ENCODE data around the gene SIRT3.

Gene SIRT3

GRCh38 chr11:235997-236773 lies at the start of gene SIRT3:
Gene SIRT3 (minus strand): TSS chr11:236342. CDS start chr11:236328, 14 bp downstream.
- peak; percentile 83 for DNase-seq

- DNase-seq = no peak
These were observed 49.7 kb upstream of the SIRT3 start for GRCh38 chr11:285894-286220.

DNA sequence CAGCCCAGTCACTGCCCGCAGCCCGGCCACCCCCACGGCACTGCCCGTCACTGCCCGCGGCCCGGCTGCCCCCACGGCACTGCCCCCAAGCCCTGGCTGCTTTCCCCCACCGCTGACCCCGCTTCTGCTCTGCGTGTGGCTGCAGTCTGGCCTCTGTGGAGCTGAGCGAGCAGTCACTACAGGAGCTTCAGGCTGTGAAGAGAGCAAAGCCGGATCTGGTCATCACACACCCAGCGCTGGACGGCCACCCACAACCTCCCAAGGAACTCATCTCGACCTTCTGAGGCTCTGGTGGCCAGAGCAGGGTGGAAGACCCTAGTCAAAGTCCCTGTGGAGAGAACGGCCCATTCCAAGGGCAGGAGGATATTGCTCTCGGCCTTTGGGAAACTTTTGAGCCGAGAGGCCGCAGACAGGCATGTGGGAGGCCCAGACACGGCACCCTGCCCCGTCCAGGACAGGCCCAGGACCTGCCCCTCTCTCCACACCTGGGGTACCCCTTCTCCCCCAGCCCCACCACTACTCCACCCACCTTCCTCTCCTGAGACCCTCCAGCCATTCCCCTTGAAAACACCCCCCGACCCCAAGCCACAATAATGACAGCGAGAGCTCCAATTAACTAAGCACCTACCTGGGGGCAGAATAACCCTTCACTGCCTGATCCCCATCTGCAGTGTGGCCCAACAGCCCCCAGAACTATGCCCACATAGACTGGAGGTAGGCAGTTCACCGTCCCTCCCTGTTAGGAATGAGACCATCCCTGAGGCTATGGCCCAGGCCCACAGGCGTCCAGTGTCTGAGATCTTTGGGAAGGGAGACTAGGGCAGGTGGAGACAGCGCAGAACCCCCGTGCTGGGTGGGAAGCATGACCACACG lies 49.1 kb upstream of the SIRT3 start:
- DNase-seq = no peak

DNA sequence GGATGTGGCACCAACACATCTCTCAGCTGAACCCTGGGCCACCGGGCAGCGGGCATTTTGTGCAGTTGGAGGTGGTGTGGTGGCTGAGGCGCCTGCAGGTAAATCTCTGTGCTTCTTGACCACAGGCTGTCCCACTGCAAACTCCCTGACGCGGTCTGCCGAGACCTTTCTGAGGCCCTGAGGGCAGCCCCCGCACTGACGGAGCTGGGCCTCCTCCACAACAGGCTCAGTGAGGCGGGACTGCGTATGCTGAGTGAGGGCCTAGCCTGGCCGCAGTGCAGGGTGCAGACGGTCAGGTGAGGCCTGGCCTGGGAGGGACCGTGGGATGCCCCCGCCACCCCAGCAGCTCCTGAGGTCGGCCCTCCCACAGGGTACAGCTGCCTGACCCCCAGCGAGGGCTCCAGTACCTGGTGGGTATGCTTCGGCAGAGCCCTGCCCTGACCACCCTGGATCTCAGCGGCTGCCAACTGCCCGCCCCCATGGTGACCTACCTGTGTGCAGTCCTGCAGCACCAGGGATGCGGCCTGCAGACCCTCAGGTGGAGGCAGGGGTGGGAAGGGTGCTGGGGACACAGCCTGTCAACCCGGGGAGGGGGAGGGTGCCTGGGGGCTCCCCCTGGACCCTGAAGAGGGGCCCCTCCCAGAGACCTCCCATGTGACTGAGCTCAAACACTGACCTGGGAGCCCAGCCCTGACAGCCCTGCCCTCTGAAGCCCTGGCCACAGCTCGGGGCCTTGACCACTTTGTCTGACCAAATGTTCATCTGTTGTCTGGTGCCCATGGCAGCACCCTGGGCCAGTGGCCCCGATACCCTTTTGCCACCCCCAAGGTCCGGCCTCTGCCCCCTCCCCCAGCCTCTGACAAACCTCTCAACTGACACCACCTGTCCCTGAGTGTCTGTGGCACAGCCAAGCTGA lies 48.2 kb upstream of the SIRT3 start:
- DNase-seq = no peak

- DNase-seq = no peak
These were observed 47.4 kb upstream of the SIRT3 start for GRCh38 chr11:283405-284104.

- DNase-seq = no peak
These were observed 46.7 kb upstream of the SIRT3 start for GRCh38 chr11:282630-283360.

- no peak for DNase-seq
These were observed 46.0 kb upstream of the SIRT3 start for GRCh38 chr11:282171-282570.

DNA sequence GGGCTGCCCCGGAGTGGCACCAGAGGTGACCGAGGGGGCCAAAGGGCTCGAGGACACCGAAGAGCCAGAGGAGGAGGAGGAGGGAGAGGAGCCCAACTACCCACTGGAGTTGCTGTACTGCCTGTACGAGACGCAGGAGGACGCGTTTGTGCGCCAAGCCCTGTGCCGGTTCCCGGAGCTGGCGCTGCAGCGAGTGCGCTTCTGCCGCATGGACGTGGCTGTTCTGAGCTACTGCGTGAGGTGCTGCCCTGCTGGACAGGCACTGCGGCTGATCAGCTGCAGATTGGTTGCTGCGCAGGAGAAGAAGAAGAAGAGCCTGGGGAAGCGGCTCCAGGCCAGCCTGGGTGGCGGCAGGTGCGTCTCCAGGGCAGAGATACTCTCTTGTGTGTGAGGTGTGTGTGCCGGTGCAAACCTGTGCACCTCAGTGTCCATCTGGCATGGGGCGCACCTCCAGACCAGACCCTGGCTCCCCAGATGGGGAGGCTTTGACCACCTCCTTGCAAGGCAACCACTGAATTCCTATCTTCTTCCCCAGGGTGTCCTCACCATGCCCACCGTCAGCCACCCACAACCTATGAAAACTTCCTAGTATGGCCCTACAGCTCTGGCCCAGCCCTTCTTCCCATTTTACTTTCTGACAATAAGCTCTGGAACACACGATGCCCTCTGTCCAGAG lies 45.5 kb upstream of the SIRT3 start:
- peak; percentile 55 for DNase-seq

DNA sequence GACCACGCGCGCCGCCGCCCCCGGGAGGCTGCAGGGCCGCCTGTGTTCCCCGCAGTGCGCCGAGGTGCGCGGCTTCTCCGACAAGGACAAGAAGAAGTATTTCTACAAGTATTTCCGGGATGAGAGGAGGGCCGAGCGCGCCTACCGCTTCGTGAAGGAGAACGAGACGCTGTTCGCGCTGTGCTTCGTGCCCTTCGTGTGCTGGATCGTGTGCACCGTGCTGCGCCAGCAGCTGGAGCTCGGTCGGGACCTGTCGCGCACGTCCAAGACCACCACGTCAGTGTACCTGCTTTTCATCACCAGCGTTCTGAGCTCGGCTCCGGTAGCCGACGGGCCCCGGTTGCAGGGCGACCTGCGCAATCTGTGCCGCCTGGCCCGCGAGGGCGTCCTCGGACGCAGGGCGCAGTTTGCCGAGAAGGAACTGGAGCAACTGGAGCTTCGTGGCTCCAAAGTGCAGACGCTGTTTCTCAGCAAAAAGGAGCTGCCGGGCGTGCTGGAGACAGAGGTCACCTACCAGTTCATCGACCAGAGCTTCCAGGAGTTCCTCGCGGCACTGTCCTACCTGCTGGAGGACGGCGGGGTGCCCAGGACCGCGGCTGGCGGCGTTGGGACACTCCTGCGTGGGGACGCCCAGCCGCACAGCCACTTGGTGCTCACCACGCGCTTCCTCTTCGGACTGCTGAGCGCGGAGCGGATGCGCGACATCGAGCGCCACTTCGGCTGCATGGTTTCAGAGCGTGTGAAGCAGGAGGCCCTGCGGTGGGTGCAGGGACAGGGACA lies 44.8 kb upstream of the SIRT3 start:
- peak; percentile 61 for DNase-seq

GRCh38 chr11:279966-280705 lies 44.0 kb upstream of the SIRT3 start:
- peak; percentile 63 for DNase-seq

DNA sequence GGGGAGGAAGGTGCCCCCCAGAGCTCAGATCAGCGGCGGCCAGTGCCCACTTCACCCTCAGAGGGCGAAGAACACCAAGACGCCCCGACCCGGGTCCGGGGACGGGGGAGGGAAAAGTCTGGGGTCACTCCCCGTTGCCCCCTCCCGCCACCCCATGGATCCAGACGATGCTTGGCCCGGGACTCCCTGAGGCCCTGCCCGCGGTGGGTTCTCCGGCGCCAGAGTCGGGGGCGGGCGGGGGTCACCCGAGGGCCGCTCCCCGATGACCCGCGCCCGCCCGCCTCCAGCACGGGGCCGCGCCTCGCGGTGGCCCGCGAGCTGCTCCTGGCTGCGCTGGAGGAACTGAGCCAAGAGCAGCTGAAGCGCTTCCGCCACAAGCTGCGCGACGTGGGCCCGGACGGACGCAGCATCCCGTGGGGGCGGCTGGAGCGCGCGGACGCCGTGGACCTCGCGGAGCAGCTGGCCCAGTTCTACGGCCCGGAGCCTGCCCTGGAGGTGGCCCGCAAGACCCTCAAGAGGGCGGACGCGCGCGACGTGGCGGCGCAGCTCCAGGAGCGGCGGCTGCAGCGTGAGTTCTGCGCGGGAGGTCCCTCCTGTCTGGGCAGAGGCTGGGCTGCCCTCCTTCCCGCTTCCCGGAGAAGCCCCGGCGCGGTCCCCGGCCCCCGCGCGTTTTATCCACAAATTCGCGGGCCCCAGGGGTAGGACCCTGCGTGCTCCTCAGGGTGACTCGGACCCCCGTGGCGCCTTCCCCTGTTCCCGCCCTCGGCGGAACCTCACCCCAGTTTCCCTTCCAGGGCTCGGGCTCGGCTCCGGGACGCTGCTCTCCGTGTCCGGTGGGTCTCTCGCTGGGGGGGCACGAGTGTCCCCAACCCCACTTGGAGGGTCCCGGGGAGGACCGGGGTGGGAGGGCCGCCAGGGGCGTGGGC lies 43.2 kb upstream of the SIRT3 start:
- DNase-seq = no peak

DNA sequence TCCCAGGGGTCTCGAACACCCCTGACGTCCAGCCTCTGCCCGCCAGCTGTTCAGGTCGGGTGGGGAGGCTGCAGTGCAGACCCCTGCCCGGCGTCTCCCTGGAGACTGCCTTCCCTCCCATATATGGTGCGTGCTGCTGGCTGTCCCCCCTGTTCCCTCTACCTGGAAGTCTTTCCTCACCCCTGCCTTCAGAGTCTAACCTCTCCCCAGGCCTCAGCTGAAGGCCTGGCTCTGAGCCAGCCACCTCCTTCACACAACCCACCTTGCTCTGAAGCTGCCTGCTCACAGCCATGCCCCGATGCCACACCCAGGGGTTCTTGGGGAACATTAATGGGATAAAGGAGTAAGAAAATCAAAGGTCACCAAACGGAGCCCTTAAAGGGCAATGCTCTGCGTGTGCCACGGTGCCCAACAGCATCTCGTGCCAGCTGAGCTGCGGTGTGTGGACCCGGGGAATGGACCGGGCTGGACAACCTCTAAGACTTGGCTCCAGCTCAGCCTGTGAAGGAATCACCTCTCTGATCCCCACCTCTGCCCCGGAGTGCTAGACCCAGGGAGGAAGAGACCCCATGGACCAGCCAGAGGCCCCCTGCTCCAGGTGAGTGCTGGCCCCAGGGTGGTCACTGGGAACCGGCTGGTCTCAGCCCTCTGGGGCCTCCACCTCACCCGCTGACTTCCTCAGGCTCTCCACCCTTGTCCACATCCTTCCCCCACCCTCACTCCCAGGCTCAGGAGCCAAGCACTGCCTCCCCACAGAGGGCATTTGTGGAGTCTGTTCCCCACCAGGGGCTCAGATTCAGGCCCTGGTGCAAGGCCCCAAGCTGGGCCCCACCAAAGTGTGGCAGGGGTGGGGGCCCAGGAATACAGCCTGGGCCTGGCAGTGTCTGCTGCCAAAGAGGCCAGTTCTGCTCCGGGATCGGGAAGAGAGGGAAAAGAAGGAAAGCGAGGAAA lies 42.1 kb upstream of the SIRT3 start, which contains the start of gene NLRP6:
Gene NLRP6 (plus strand): TSS at position 407 of the 951 bp plus-strand sequence. CDS start 163 bp downstream, at position 570.
- no peak for DNase-seq

DNA sequence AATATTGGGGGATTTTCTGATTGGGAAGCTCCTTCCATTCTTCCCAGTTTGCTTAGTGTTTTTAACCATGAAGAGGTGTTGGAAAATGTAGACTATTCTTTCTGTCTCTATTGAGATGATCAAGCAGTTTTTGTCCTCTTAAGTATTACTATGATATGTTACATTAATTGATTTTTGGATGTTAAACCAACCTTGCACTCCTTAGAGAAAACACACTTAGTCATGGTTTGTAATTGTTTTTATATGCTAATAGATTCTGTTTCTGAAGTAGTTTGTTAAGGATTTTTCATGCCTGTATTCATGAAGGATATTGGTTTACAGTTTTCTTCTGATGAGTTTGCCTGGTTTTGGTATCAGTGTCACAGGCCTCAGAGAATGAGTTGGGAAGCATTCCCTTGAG lies 40.1 kb upstream of the SIRT3 start:
- DNase-seq = no peak

DNA sequence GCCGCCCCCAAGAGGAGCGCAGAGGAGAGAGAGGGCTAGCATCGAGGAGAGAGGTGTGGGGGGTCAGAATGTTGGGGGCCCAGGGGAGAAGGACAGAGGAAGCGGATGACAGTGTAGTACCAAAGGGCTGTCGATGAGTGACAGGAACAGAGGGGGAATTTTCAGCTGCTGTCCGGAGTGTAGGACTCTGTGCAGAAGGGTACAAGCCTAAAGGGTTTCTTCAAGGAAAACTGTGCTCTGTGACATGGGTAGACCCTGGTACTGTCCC lies 36.7 kb upstream of the SIRT3 start:
- no peak for DNase-seq

DNA sequence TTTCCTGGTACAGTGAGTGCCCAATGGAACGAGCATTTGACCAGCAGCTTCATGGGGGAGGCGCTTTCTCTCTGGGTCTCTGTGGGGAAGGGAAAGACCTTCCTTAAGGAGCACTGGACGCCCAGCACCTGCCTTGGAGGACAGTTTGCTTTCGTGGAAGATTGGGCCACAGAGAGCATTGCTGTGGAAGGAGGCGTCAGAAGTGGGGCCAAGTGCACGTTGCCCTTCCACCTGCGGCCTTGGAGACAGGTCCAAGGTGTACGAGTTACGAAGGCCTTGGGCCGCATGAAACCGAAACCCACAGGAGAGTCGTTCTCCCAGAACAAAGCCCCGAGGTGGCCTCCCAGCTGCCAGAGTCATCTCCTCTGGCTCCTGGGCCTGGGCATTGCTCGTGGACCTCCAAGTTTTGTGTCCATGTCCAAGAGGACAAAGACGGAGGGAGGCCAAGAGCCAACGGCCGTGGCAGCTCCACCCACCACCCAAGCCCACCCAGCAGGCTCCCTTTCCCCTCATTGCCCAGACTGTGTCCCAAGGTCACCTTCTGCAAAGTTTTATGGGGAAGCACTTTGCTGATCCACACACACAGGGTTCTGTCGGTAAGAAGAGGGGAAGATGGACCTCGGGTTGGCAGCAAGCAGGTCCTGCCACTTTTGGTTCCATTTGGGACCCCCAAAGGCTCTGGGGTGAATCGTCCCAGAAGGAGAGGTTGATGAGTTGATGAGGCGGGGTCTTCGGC lies 36.2 kb upstream of the SIRT3 start:
- DNase-seq = no peak

DNA sequence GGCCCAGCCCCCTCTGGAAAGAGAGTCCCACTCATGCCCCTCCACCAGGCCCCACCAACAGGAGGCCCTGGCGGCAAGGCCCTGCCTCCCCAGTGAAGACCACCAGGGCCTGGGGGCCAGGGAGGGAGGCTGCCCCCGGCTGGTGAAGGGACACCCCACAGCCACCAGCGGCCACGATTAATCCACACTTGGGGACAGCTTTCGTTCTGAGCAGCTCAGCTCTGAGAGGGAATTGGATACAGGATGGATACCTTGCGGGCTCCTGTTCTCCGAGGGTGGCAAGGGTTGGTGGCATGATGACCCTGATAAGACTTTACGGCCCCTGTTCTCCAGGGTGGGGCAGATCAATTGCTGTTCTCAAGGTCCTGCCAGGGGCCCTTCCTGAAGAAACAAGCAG lies 35.2 kb upstream of the SIRT3 start:
- DNase-seq = no peak
